GM12878 (cell line): ENCODE results near the gene ZNF444. TPM values are rescaled to one million over a fixed set of nuclear protein-coding genes. Genes with fewer than 3 reads are reported as not detected.

Experiments used
- ATAC-seq: fragments of 200-7000 bp; cut with Tn5 transposase; 3 replicates; pipeline ENCODE4 v1.9.1; 2020; ENCODE audit warnings: mild to moderate bottlenecking, moderate library complexity
- BruUV-seq: library from RNA; stranded (reverse); fragments of 400-500 nt; replicated peaks from 2 replicates; lab custom pipeline; 2021; lab: Mats Ljungman, UMichigan
- CTCF ChIA-PET: fragments of 300-600 bp; sonication (Branson Sonifier 250); formaldehyde crosslinking; extraction: SDS; loops from one replicate; lab custom pipeline; 2021; ENCODE audit warnings: inconsistent platforms; lab: Yijun Ruan, JAX
- POLR2A ChIA-PET: fragments of 350-600 bp; formaldehyde crosslinking; extraction: SDS; loops from one replicate; lab custom pipeline; 2021; ENCODE audit warnings: inconsistent platforms; lab: Charles Lee
- RAD21 ChIA-PET: fragments of 300-600 bp; sonication (Branson Sonifier 250); formaldehyde crosslinking; loops from one replicate; lab custom pipeline; 2023; ENCODE audit warnings: antibody characterized with exemption; ENCODE audit not compliant: unreplicated experiment; lab: Charles Lee
- SMC1A ChIA-PET: fragments of 300-600 bp; sonication (Branson Sonifier 250); formaldehyde crosslinking; loops from one replicate; lab custom pipeline; 2023; ENCODE audit not compliant: unreplicated experiment, uncharacterized antibody; lab: Charles Lee
- DNase-seq: peaks from one replicate; pipeline ENCODE4 v3.0.0-alpha.2; 2011; ENCODE audit warnings: low read depth, low spot score
- FAIRE-seq: peaks from 3 replicates; lab custom pipeline; 2011; peaks lifted over from hg19 to GRCh38; lab: Jason Lieb, UNC
- H2AFZ ChIP-seq: 2 replicates; pipeline ENCODE4 v1.6.0; 2011; ENCODE audit warnings: low read depth, low read length, control low read depth; ENCODE audit not compliant: control insufficient read depth
- H3K27ac ChIP-seq: 2 replicates; pipeline ENCODE4 v1.5.1; 2011; ENCODE audit warnings: control low read depth; ENCODE audit not compliant: control insufficient read depth, insufficient read depth
- H3K27me3 ChIP-seq, 2 experiments: replicated peaks in 1 of 2; 2 replicates each; pipeline versions ENCODE4 v1.6.0 to v1.6.1; 2011; ENCODE audit warnings: low read length in 1 of 2; ENCODE audit not compliant: control insufficient read depth in 2 of 2, insufficient read depth in 2 of 2
- H3K36me3 ChIP-seq, 2 experiments: 2 replicates each; pipeline ENCODE4 v1.5.1; 2011; ENCODE audit warnings: low read length in 1 of 2; ENCODE audit not compliant: control insufficient read depth in 2 of 2, insufficient read depth in 2 of 2
- H3K4me1 ChIP-seq: 2 replicates; pipeline ENCODE4 v1.6.1; 2011; ENCODE audit warnings: mild to moderate bottlenecking, low read length, moderate library complexity, mixed read lengths; ENCODE audit not compliant: control insufficient read depth, insufficient read depth
- H3K4me2 ChIP-seq: 2 replicates; pipeline ENCODE4 v1.6.0; 2011; ENCODE audit warnings: control low read depth; ENCODE audit not compliant: control insufficient read depth, insufficient read depth
- H3K4me3 ChIP-seq: fragments of 200-600 bp; sonication (generic); 2 replicates; pipeline ENCODE4 v1.5.1; 2016
- H3K79me2 ChIP-seq: 2 replicates; pipeline ENCODE4 v1.6.0; 2011; ENCODE audit warnings: low read length; ENCODE audit not compliant: control insufficient read depth, insufficient read depth
- H3K9ac ChIP-seq: 2 replicates; pipeline ENCODE4 v1.8.0; 2011; ENCODE audit warnings: low read length, control low read depth, mixed read lengths; ENCODE audit not compliant: control insufficient read depth, insufficient read depth
- H3K9me3 ChIP-seq: replicated peaks from 3 replicates; pipeline ENCODE4 v1.5.1; 2011; ENCODE audit warnings: mild to moderate bottlenecking, low read length; ENCODE audit not compliant: control insufficient read depth, insufficient read depth
- H4K20me1 ChIP-seq: 2 replicates; pipeline ENCODE4 v1.6.0; 2011; ENCODE audit not compliant: control insufficient read depth, insufficient read depth
- CBX3 ChIP-seq: fragments of 200-600 bp; sonication (generic); IDR thresholded peaks from 2 replicates; pipeline ENCODE4 v1.6.1; 2016; ENCODE audit warnings: low read depth, borderline replicate concordance
- CREB1 ChIP-seq: IDR thresholded peaks from 2 replicates; pipeline ENCODE4 v1.6.1; 2012; ENCODE audit warnings: low read depth, mild to moderate bottlenecking, inconsistent platforms
- IKZF1 ChIP-seq: fragments of 450-650 bp; conservative IDR thresholded peaks from 2 replicates; pipeline ENCODE4 v1.6.1; 2017; ENCODE audit warnings: antibody characterized with exemption, mild to moderate bottlenecking
- IRF4 ChIP-seq: IDR thresholded peaks from 2 replicates; pipeline ENCODE4 v1.6.1; 2011; ENCODE audit warnings: low read depth, low read length
- MYC ChIP-seq: IDR thresholded peaks from 2 replicates; pipeline ENCODE4 v1.6.1; 2011; ENCODE audit warnings: mild to moderate bottlenecking, low read length, moderate library complexity, inconsistent platforms; ENCODE audit not compliant: insufficient read depth, insufficient replicate concordance, insufficient read length, severe bottlenecking
- NBN ChIP-seq: fragments of 450-650 bp; IDR thresholded peaks from 2 replicates; pipeline ENCODE4 v1.6.1; 2016
- TCF7 ChIP-seq: IDR thresholded peaks from 2 replicates; pipeline ENCODE4 v1.6.1; 2014; ENCODE audit warnings: antibody characterized with exemption, borderline replicate concordance
- USF1 ChIP-seq: IDR thresholded peaks from 2 replicates; pipeline ENCODE4 v1.6.1; 2011; ENCODE audit warnings: borderline replicate concordance, low read depth, mild to moderate bottlenecking, moderate library complexity, mixed read lengths, low read length; ENCODE audit not compliant: insufficient read depth; ENCODE audit errors: extremely low read length
- ZNF592 ChIP-seq: fragments of 450-650 bp; IDR thresholded peaks from 2 replicates; pipeline ENCODE4 v1.6.1; 2017; ENCODE audit warnings: mild to moderate bottlenecking, moderate library complexity
- WGBS: methylation state at CpG from one replicate; pipeline ENCODE4 v1.1.6; 2016; ENCODE audit warnings: low lambda C conversion rate; ENCODE audit not compliant: insufficient replicate concordance, insufficient coverage; ENCODE audit errors: missing lambda C conversion rate; 5-methylcytosine and 5-hydroxymethylcytosine counted together
- in situ Hi-C: fragments of 300-500 bp; cut with MboI; formaldehyde crosslinking; loops from 9 replicates; pipeline ENCODE4 v1.14.3; 2018; ENCODE audit warnings: mixed read lengths
- intact Hi-C: fragments of 100-400 bp; cut with micrococcal nuclease; formaldehyde crosslinking; loops from one replicate; pipeline ENCODE4 v1.14.2; 2022; ENCODE audit not compliant: unreplicated experiment
- polyA plus RNA-seq, 11 experiments: library from polyadenylated mRNA; depleted of rRNA in 4 of 11; unstranded in 6 of 11; stranded (reverse) in 5 of 11; fragments of >200 nt; fragmentation: Nextera tagmentation in 4 of 11; fragmentation: Illumina TruSeq in 1 of 11; extraction: Ambion mirVana in 4 of 11; extraction: Trizol in 1 of 11; gene quantifications; 1 replicate in 1 of 11; 2 replicates in 10 of 11; pipeline versions ENCODE4 v1.2.1 to v1.2.3, GENCODE V29; 2011 to 2016; ENCODE audit warnings: inconsistent platforms in 2 of 11, missing spikeins in 2 of 11, low read depth in 1 of 11
- total RNA-seq, 4 experiments: library from RNA; depleted of rRNA in 3 of 4; stranded (reverse); fragments of >200 nt in 3 of 4; fragmentation: Illumina TruSeq in 1 of 4; extraction: Trizol in 1 of 4; gene quantifications; 2 replicates each; pipeline versions ENCODE4 v1.2.1 to v1.2.3, GENCODE V29; 2013 to 2021

The ZNF444 gene
- total and polyA plus RNA-seq, 10 of the 15 experiments (the other 5 are each of a cell fraction or from before 2014, with no cell fraction given), result 0.45 to 28.2 (median 11.6) TPM

- no peak overlapping the region for H2AFZ ChIP-seq
- no peaks in the 10 kb centered on the region for H3K27me3 ChIP-seq
- H3K4me1 ChIP-seq, result peaks cover 30% of the 10 kb centered on the region
- ChIA-PET SMC1A (no interaction called here), POLR2A (no interaction called here), RAD21 (no interaction called here), CTCF (no interaction called here)
- intact Hi-C loops, result no loop called here
- no peaks in the 10 kb centered on the region for H3K9me3 ChIP-seq
- no peak overlapping the region for H3K27ac ChIP-seq
- H4K20me1 ChIP-seq, result no peaks in the 10 kb centered on the region; the same call in 1 of the 2 replicates
- ATAC-seq (no peak), FAIRE-seq (no peak), DNase-seq (no peak)
- in situ Hi-C loops, result no loop called here
- no peak overlapping the region for H3K4me3 ChIP-seq
- H3K79me2 ChIP-seq, result peaks cover 64% of the 10 kb centered on the region
- H3K36me3 ChIP-seq, result peaks cover 0 to 14% of the 10 kb centered on the region in 2 experiments; a peak in 3 of 4 replicates
- no peak overlapping the region for H3K9ac ChIP-seq
- BruUV-seq, result no TSS peak
- H3K4me2 ChIP-seq, result no peak overlapping the region
- no peak for TF ChIP-seq CREB1
- no peak for TF ChIP-seq CBX3
- no peak for TF ChIP-seq TCF7
- no peak for TF ChIP-seq USF1
- TF ChIP-seq IKZF1, result no peak
- TF ChIP-seq ZNF592, result no peak
- TF ChIP-seq MYC, result no peak
- no peak for TF ChIP-seq NBN
- no peak for TF ChIP-seq IRF4
- 95% methylated on average over 11 of the region's 11 CpGs for WGBS
Measured at GRCh38 chr19:56106993-56107392, 34.1 kb upstream of the ZNF444 start.
